Measurements from ENCODE around the gene ACVR1C.
"Not testable (repeated sequence)": the region's sequence is repeated elsewhere in the genome, so short reads cannot be mapped to it uniquely, and the experiment has no call there.

Gene ACVR1C

GRCh38 chr2:157574165-157574564 is 54.5 kb downstream of the ACVR1C start:
- no peak for DNase-seq (ENCODE audit: low spot score)

- DNase-seq (ENCODE audit: low spot score): peak; percentile 42
These were observed 55.9 kb downstream of the ACVR1C start for GRCh38 chr2:157572725-157573124.

- not testable (repeated sequence) for DNase-seq (ENCODE audit: low spot score)
These were observed 62.0 kb downstream of the ACVR1C start for GRCh38 chr2:157566623-157567022.

GRCh38 chr2:157566113-157566512 is 62.6 kb downstream of the ACVR1C start:
- not testable (repeated sequence) for DNase-seq (ENCODE audit: low spot score)

- no peak for DNase-seq (ENCODE audit: low spot score)
These were observed 63.1 kb downstream of the ACVR1C start for GRCh38 chr2:157565550-157565949.

GRCh38 chr2:157559890-157560289 is 68.8 kb downstream of the ACVR1C start:
- DNase-seq (ENCODE audit: low spot score): no peak

- no peak for DNase-seq (ENCODE audit: low spot score)
These were observed 69.2 kb downstream of the ACVR1C start for GRCh38 chr2:157559461-157559860.

GRCh38 chr2:157559061-157559460 is 69.6 kb downstream of the ACVR1C start:
- DNase-seq (ENCODE audit: low spot score): no peak

- no peak for DNase-seq (ENCODE audit: low spot score)
These were observed 70.9 kb downstream of the ACVR1C start for GRCh38 chr2:157557770-157558169.

- no peak for DNase-seq (ENCODE audit: low spot score)
These were observed 88.6 kb downstream of the ACVR1C start for GRCh38 chr2:157540102-157540501.

- no peak for DNase-seq (ENCODE audit: low spot score)
These were observed 90.6 kb downstream of the ACVR1C start for GRCh38 chr2:157538064-157538463.

GRCh38 chr2:157536815-157537214 is 91.8 kb downstream of the ACVR1C start:
- DNase-seq (ENCODE audit: low spot score): no peak

- DNase-seq (ENCODE audit: low spot score): no peak
These were observed 99.5 kb downstream of the ACVR1C start for GRCh38 chr2:157528963-157529751.

GRCh38 chr2:157526070-157526469 is 102.6 kb downstream of the ACVR1C start:
- DNase-seq (ENCODE audit: low spot score): no peak

- no peak for DNase-seq (ENCODE audit: low spot score)
These were observed 105.1 kb downstream of the ACVR1C start for GRCh38 chr2:157523270-157524247.

- DNase-seq (ENCODE audit: low spot score): not testable (repeated sequence)
These were observed 113.7 kb downstream of the ACVR1C start for GRCh38 chr2:157514966-157515365.

GRCh38 chr2:157509744-157510143 is 118.9 kb downstream of the ACVR1C start:
- DNase-seq (ENCODE audit: low spot score): no peak

GRCh38 chr2:157508676-157509075 is 120.0 kb downstream of the ACVR1C start:
- no peak for DNase-seq (ENCODE audit: low spot score)

GRCh38 chr2:157506586-157506985 is 122.1 kb downstream of the ACVR1C start:
- no peak for DNase-seq (ENCODE audit: low spot score)

GRCh38 chr2:157504623-157505022 is 124.0 kb downstream of the ACVR1C start:
- no peak for DNase-seq (ENCODE audit: low spot score)

GRCh38 chr2:157501026-157501425 is 127.6 kb downstream of the ACVR1C start:
- DNase-seq (ENCODE audit: low spot score): no peak

- no peak for DNase-seq (ENCODE audit: low spot score)
These were observed 128.3 kb downstream of the ACVR1C start for GRCh38 chr2:157500334-157500733.

- DNase-seq (ENCODE audit: low spot score): no peak
These were observed 130.2 kb downstream of the ACVR1C start for GRCh38 chr2:157498483-157498882.
